NT2/D1 (cell line): ENCODE data around the gene VPS41.

Experiments
- SUZ12 ChIP-seq: IDR thresholded peaks from 2 replicates; pipeline ENCODE4 v1.6.1; 2011; ENCODE audit not compliant: insufficient read length, insufficient read depth; ENCODE audit errors: extremely low read depth
- YY1 ChIP-seq: IDR thresholded peaks from 2 replicates; pipeline ENCODE4 v1.6.1; 2011; ENCODE audit not compliant: insufficient read length, insufficient read depth
- ZNF274 ChIP-seq: IDR thresholded peaks from 2 replicates; pipeline ENCODE4 v1.6.1; 2011; ENCODE audit warnings: mild to moderate bottlenecking, low read depth, low read length

- TF ChIP-seq YY1 (no peak), SUZ12 (no peak), ZNF274 (no peak)
These were observed 75.7 kb downstream of the VPS41 start for GRCh38 chr7:38833329-38833728.
